Activated CD4-positive, alpha-beta T cell treated with anti-CD3 and anti-CD28 coated beads, Interleukin-2, amount 10 ng/mL, durations not matched to agents 7 days and 5 days (primary cell): ENCODE data around the gene S100A4. TPM values are rescaled to one million over a fixed set of nuclear protein-coding genes. Genes with fewer than 3 reads are reported as not detected.
A peak's percentile ranks its signal among the peaks of the same experiment; 100 is the strongest.

Experiments
- CTCF ChIA-PET: fragments of 350-600 bp; sonication (Branson Sonifier 250); formaldehyde crosslinking; loops from one replicate; lab custom pipeline; 2021; ENCODE audit warnings: antibody characterized with exemption; lab: Charles Lee
- POLR2A ChIA-PET: fragments of 350-600 bp; sonication (Branson Sonifier 250); formaldehyde crosslinking; loops from one replicate; lab custom pipeline; 2021; ENCODE audit warnings: antibody characterized with exemption; lab: Charles Lee
- DNase-seq: peaks from one replicate; pipeline ENCODE4 v3.0.0-alpha.2; 2020
- H3K27ac Mint-ChIP-seq: one replicate; pipeline ENCODE4 v1.8.0; 2021; ENCODE audit warnings: mild to moderate bottlenecking, moderate library complexity, mixed read lengths
- H3K27me3 Mint-ChIP-seq: one replicate; pipeline ENCODE4 v1.8.0; 2021; ENCODE audit warnings: mixed read lengths
- H3K36me3 Mint-ChIP-seq: one replicate; pipeline ENCODE4 v1.8.0; 2021; ENCODE audit warnings: low read depth, mixed read lengths
- H3K4me1 Mint-ChIP-seq: one replicate; pipeline ENCODE4 v1.8.0; 2021; ENCODE audit warnings: mixed read lengths
- H3K4me3 Mint-ChIP-seq: one replicate; pipeline ENCODE4 v1.8.0; 2021; ENCODE audit warnings: mild to moderate bottlenecking, moderate library complexity, mixed read lengths
- H3K9me3 Mint-ChIP-seq: one replicate; pipeline ENCODE4 v1.8.0; 2021; ENCODE audit warnings: mixed read lengths
- total RNA-seq, 2 experiments: library from RNA; stranded (reverse); gene quantifications; one replicate each; pipeline ENCODE4 v1.2.3, GENCODE V29; 2021

S100A4 gene
- total RNA-seq, 2 experiments from 2014 or later = 678 to 905 TPM

DNA sequence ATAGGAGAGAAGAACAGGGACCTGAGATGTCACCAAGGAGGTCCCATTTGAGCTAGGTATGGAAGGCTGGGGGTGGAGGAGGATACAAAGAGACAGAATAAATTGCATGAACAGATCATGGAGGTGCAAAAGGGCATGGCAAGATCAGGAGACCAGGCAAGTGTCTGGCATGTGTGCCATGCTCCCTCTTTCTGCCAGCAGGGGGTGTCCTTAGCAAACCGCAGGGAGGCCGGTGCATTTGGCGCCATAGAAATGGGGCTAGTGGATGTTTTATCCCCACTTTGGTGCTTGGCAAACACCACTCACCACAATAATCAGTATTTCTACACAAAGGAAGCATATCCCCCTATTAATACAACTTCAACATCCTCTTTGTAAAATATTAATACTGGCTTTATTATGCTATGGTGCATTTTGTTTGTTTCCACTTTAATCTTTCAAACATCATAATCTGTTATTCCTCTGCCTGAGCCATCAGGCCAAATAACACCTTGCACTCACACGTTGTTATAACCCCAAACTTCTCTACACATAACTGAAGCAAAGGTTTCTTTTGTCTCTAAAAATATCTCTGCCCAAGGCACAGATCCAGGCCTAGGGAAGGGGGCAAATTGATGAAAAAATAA lies 35.8 kb downstream of the S100A4 start:
- H3K4me3 Mint-ChIP-seq = no peak overlapping the region
- no peaks in the 10 kb centered on the region for H3K27me3 Mint-ChIP-seq
- peak; percentile 73 for DNase-seq
- ChIA-PET CTCF (interaction anchor here (1.1 to 4.9 kb wide), 9 partner anchors 9 to 210 kb away, joined by 3 to 38 read pairs (median 4); partner anchors contain the start of genes S100A2 and S100A6), POLR2A (no interaction called here)
- no peak overlapping the region for H3K27ac Mint-ChIP-seq
- H3K9me3 Mint-ChIP-seq = no peaks in the 10 kb centered on the region
- peaks cover 27% of the 10 kb centered on the region for H3K4me1 Mint-ChIP-seq
- no peaks in the 10 kb centered on the region for H3K36me3 Mint-ChIP-seq

DNA sequence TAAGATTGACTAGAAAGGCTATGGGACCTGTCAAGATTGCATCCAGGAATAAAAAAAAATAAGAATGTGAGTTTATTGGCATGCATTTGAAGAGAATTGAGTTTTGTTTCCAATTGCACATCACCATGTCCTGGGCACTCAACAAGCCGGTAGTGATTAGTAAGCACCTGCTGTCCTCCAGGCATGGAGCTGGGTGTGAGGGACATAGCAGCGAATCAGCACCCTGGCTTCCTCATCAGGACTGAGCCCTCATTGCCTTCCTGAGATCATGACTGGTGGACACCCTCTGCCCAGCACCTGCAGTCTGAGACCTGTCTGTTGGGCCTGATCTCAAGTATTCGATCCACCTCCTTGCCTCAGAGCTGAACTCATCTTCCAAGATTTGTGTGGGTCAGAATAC lies 36.6 kb downstream of the S100A4 start:
- no peak for DNase-seq
- H3K4me1 Mint-ChIP-seq = peaks cover 24% of the 10 kb centered on the region
- H3K27ac Mint-ChIP-seq = no peak overlapping the region
- ChIA-PET POLR2A (no interaction called here), CTCF (interaction anchor here (0.5 to 4.9 kb wide), 8 partner anchors 8 to 140 kb away, joined by 3 to 38 read pairs (median 4); partner anchors contain the start of genes S100A2 and S100A6)
- no peaks in the 10 kb centered on the region for H3K36me3 Mint-ChIP-seq
- H3K27me3 Mint-ChIP-seq = no peaks in the 10 kb centered on the region
- H3K4me3 Mint-ChIP-seq = no peak overlapping the region
- H3K9me3 Mint-ChIP-seq = no peaks in the 10 kb centered on the region

DNA sequence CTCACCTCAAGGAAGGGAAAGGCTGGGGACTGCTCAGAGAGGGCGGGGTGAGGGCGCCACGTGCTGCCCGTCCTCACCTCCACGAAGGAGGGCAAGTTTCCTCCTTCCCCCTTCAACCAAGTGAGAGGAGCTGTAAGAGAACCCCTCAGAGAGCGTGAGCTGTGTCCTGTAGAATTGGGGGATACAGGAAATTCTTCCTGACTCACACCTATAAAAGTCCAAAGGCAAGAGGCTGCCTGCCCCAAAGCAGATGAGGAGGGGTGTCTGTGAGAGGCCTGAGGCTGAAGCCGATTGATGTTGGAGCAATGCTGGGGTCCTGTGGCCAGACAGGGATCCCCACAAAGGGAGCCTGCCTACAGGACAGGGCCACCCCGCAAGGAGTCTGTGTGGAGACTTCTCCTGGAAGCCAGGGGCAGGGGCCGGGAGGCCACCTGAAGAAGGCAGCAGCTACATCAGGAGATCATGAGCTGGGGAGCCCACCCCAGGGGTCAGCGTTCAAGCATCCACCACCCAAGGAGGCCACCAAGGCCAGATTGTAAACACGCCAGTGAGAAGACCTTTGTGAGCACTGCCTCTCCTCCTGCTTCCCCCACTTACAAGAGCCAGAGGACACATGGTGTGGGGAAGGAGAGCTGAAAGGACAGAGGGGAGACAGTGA lies 37.6 kb downstream of the S100A4 start:
- Mint-ChIP-seq H3K4me3 (no peak overlapping the region), H3K27ac (no peak overlapping the region), H3K27me3 (no peaks in the 10 kb centered on the region), H3K9me3 (no peaks in the 10 kb centered on the region), H3K36me3 (no peaks in the 10 kb centered on the region), H3K4me1 (peaks cover 19% of the 10 kb centered on the region)
- CTCF ChIA-PET = interaction anchor here (0.5 to 0.8 kb wide), 3 partner anchors 16 to 972 kb away, joined by 3 to 4 read pairs (median 3); no protein-coding TSS in a partner anchor
- POLR2A ChIA-PET = no interaction called here
- DNase-seq = no peak

DNA sequence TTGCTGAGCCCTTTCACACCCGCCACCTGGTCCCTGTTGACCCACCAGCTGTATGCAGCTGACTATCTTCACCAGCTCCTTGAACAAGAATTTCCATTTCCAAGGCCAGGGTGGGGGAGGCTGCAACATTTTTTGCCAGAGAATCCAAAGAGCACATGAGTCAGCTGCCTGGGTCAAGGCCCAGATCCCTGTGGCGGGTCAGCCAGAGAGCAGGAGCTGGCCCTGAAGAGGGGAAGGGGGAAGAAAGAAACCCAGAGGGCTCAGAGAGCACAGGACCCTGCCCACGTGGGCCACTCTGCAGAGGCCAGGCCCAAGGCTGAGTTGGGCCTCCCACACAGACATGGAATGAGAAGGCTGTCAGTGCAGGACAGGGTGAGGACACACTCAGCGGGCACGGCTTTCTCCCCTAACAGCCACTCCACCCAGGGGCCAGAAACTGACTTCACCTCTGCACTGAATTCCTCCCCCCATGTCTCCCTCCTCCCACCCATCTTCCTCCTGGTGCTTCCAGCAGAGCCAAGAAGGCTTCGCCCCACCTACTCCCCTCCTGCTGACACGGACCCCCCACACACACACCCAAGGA lies 38.7 kb downstream of the S100A4 start:
- POLR2A ChIA-PET = no interaction called here
- CTCF ChIA-PET = no interaction called here
- no peak for DNase-seq
- Mint-ChIP-seq H3K36me3 (no peaks in the 10 kb centered on the region), H3K9me3 (no peaks in the 10 kb centered on the region), H3K4me3 (no peak overlapping the region), H3K27ac (no peak overlapping the region), H3K4me1 (peaks cover 17% of the 10 kb centered on the region), H3K27me3 (no peaks in the 10 kb centered on the region)

DNA sequence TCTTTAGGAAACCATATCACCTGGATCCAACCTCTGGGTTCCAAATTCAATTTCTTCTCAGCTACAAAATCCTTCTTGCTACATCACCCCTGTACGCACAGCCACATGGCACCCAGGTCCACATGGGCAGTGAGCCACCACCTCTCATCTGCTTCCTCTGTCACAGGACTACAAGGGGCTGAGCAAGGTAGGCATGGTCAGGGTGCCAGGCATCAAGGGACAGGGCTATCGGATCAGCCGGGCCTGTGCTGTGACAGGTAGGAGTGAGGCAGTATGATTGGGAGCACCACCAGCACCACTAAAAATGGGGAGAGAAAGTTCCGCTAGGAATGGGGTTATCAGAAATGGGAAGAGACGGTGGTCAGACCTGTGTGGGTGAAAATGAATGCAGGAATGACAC lies 39.2 kb downstream of the S100A4 start:
- Mint-ChIP-seq H3K4me3 (no peak overlapping the region), H3K9me3 (no peaks in the 10 kb centered on the region), H3K27me3 (no peaks in the 10 kb centered on the region), H3K4me1 (peaks cover 13% of the 10 kb centered on the region), H3K36me3 (no peaks in the 10 kb centered on the region), H3K27ac (no peak overlapping the region)
- DNase-seq = no peak
- CTCF ChIA-PET = no interaction called here
- POLR2A ChIA-PET = no interaction called here

DNA sequence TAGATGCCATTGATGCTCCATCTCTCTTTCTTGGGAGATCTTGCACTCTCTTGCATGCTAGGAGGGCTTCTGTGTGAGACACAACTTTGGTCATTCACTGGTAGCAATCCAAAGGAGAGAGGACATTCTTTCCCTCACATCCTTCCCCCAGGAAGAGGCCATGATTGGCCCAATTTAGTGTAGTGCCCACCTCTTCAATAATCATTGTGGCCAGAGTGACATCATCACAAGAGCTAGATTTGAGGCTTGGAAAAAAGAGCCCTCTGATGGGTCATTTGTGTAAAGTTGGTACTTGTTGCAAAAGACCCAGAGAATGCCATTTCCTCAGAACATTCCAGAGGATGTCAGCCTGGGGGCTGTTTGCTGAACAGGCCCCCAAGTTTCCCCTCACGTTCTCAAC lies 40.0 kb downstream of the S100A4 start:
- POLR2A ChIA-PET = no interaction called here
- Mint-ChIP-seq H3K27ac (no peak overlapping the region), H3K27me3 (no peaks in the 10 kb centered on the region), H3K4me1 (peaks cover 5% of the 10 kb centered on the region), H3K4me3 (no peak overlapping the region), H3K36me3 (no peaks in the 10 kb centered on the region), H3K9me3 (no peaks in the 10 kb centered on the region)
- DNase-seq = no peak
- CTCF ChIA-PET = no interaction called here

GRCh38 chr1:153503766-153504165 lies 41.8 kb downstream of the S100A4 start:
- H3K4me1 Mint-ChIP-seq = no peaks in the 10 kb centered on the region
- no peak overlapping the region for H3K27ac Mint-ChIP-seq
- no peak overlapping the region for H3K4me3 Mint-ChIP-seq
- no peak for DNase-seq
- CTCF ChIA-PET = interaction anchor here (0.8 to 0.9 kb wide), 2 partner anchors 25 to 130 kb away, joined by 3 to 4 read pairs; no protein-coding TSS in a partner anchor
- no peaks in the 10 kb centered on the region for H3K9me3 Mint-ChIP-seq
- POLR2A ChIA-PET = no interaction called here
- H3K27me3 Mint-ChIP-seq = peaks cover 11% of the 10 kb centered on the region
- no peaks in the 10 kb centered on the region for H3K36me3 Mint-ChIP-seq

- Mint-ChIP-seq H3K27ac (no peak overlapping the region), H3K27me3 (peaks cover 29% of the 10 kb centered on the region), H3K36me3 (no peaks in the 10 kb centered on the region), H3K4me1 (no peaks in the 10 kb centered on the region), H3K9me3 (no peaks in the 10 kb centered on the region), H3K4me3 (no peak overlapping the region)
- ChIA-PET POLR2A (no interaction called here), CTCF (interaction anchor here (1.7 kb wide), 1 partner anchor 14 kb away, joined by 3 read pairs; no protein-coding TSS in a partner anchor)
- DNase-seq = no peak
Observed at GRCh38 chr1:153498746-153499145, 46.9 kb downstream of the S100A4 start.

GRCh38 chr1:153495536-153495935 lies 50.1 kb downstream of the S100A4 start:
- POLR2A ChIA-PET = no interaction called here
- H3K36me3 Mint-ChIP-seq = no peaks in the 10 kb centered on the region
- no peaks in the 10 kb centered on the region for H3K9me3 Mint-ChIP-seq
- no peaks in the 10 kb centered on the region for H3K4me1 Mint-ChIP-seq
- H3K27me3 Mint-ChIP-seq = peaks cover 29% of the 10 kb centered on the region
- CTCF ChIA-PET = interaction anchor here (1.2 to 2.1 kb wide), 4 partner anchors 17 to 143 kb away, joined by 3 to 9 read pairs (median 4); no protein-coding TSS in a partner anchor
- H3K27ac Mint-ChIP-seq = no peak overlapping the region
- H3K4me3 Mint-ChIP-seq = no peak overlapping the region
- DNase-seq = no peak

- peak; percentile 82 for DNase-seq
- Mint-ChIP-seq H3K27me3 (peaks cover 28% of the 10 kb centered on the region), H3K4me1 (no peaks in the 10 kb centered on the region), H3K9me3 (no peaks in the 10 kb centered on the region), H3K27ac (no peak overlapping the region), H3K36me3 (no peaks in the 10 kb centered on the region), H3K4me3 (no peak overlapping the region)
- ChIA-PET POLR2A (no interaction called here), CTCF (interaction anchor here (1.2 to 2.1 kb wide), 4 partner anchors 17 to 143 kb away, joined by 3 to 9 read pairs (median 4); no protein-coding TSS in a partner anchor)
Observed at GRCh38 chr1:153494976-153495535, 50.5 kb downstream of the S100A4 start.
